Kidney epithelial cell (primary cell): Measurements from ENCODE around the gene ACVR2B. TPM values are rescaled to one million over a fixed set of nuclear protein-coding genes. Genes with fewer than 3 reads are reported as not detected.

ENCODE experiments used
- DNase-seq: peaks from one replicate; pipeline ENCODE4 v3.0.0-alpha.2; 2010; ENCODE audit warnings: low read depth
- H3K27me3 ChIP-seq: 2 replicates; pipeline ENCODE4 v1.6.0; 2011; ENCODE audit warnings: low read length; ENCODE audit not compliant: control insufficient read depth, insufficient read depth
- H3K36me3 ChIP-seq: 2 replicates; pipeline ENCODE4 v1.5.1; 2011; ENCODE audit warnings: low read length; ENCODE audit not compliant: control insufficient read depth, insufficient read depth
- H3K4me3 ChIP-seq: 2 replicates; pipeline ENCODE4 v1.5.1; 2011; ENCODE audit warnings: low read depth, mild to moderate bottlenecking, control low read depth, low read length
- total RNA-seq: library from RNA; depleted of rRNA; stranded (reverse); fragments of >200 nt; gene quantifications from 2 replicates; pipeline ENCODE4 v1.2.3, GENCODE V29; 2015
- TF ChIP-seq, protein P1 (sequence below): IDR thresholded peaks from 2 replicates; pipeline ENCODE4 v1.5.1; 2011; ENCODE audit warnings: mild to moderate bottlenecking, moderate library complexity, low read length, control low read depth, inconsistent platforms; ENCODE audit not compliant: insufficient read depth, poor library complexity, severe bottlenecking

The ACVR2B gene
- total RNA-seq, 1 donor from 2014 or later = 16.1 TPM

GRCh38 chr3:38491215-38491614 lies 37.5 kb downstream of the ACVR2B start:
- TF ChIP-seq, protein P1, sequence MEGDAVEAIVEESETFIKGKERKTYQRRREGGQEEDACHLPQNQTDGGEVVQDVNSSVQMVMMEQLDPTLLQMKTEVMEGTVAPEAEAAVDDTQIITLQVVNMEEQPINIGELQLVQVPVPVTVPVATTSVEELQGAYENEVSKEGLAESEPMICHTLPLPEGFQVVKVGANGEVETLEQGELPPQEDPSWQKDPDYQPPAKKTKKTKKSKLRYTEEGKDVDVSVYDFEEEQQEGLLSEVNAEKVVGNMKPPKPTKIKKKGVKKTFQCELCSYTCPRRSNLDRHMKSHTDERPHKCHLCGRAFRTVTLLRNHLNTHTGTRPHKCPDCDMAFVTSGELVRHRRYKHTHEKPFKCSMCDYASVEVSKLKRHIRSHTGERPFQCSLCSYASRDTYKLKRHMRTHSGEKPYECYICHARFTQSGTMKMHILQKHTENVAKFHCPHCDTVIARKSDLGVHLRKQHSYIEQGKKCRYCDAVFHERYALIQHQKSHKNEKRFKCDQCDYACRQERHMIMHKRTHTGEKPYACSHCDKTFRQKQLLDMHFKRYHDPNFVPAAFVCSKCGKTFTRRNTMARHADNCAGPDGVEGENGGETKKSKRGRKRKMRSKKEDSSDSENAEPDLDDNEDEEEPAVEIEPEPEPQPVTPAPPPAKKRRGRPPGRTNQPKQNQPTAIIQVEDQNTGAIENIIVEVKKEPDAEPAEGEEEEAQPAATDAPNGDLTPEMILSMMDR = no peak
- no peak overlapping the region for H3K4me3 ChIP-seq
- no peaks in the 10 kb centered on the region for H3K36me3 ChIP-seq
- no peak for DNase-seq
- no peaks in the 10 kb centered on the region for H3K27me3 ChIP-seq

- TF ChIP-seq, protein P1 = no peak
- no peaks in the 10 kb centered on the region for H3K27me3 ChIP-seq
- no peak for DNase-seq
- H3K4me3 ChIP-seq = no peak overlapping the region
- no peaks in the 10 kb centered on the region for H3K36me3 ChIP-seq
Measured at GRCh38 chr3:38493031-38493430, 39.3 kb downstream of the ACVR2B start.

GRCh38 chr3:38496131-38496910 lies 42.6 kb downstream of the ACVR2B start, which contains the start of gene EXOG:
EXOG (plus strand) TSS chr3:38496340; CDS start chr3:38496368, 28 bp downstream.
- DNase-seq = peak; percentile 63
- TF ChIP-seq, protein P1 = peak; percentile 95
- Histone ChIP-seq H3K36me3 (no peaks in the 10 kb centered on the region), H3K4me3 (peak within 1 kb of the TSS; percentile 84), H3K27me3 (no peaks in the 10 kb centered on the region)

DNA sequence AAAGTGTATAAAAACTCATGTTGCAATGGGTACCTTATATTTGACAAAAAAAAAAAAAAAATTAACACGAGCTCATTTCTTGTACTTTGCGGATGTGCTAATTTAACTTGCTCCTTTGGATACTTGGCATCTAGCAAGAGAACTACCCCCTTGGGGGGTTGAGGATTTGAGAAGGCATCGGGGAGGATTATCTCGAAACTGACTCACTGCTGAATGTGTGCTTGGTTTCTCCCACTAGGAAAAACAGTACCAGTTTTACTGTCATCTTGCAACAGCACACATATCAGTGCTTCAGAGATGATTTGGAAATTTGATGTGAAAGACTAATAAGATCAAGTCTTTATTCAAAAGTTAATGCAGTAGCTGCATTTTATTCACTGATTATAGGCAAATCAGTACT lies 43.3 kb downstream of the ACVR2B start:
- no peak for DNase-seq
- Histone ChIP-seq H3K27me3 (no peaks in the 10 kb centered on the region), H3K36me3 (no peaks in the 10 kb centered on the region), H3K4me3 (peak overlapping the region; percentile 84)
- TF ChIP-seq, protein P1 = no peak

- Histone ChIP-seq H3K36me3 (no peaks in the 10 kb centered on the region), H3K27me3 (no peaks in the 10 kb centered on the region), H3K4me3 (no peak overlapping the region)
- TF ChIP-seq, protein P1 = no peak
- DNase-seq = no peak
Measured at GRCh38 chr3:38500688-38501417, 47.2 kb downstream of the ACVR2B start.
